NCI-H2227 treated with DMSO at 0.1 percent for 48 hours (cell line): ENCODE data around the gene MMP24OS.
A peak's percentile ranks its signal among the peaks of the same experiment; 100 is the strongest.

Experiments
- DNase-seq: peaks from one replicate; lab custom pipeline; 2025; lab: John Stamatoyannopoulos, UW

Gene MMP24OS

DNA sequence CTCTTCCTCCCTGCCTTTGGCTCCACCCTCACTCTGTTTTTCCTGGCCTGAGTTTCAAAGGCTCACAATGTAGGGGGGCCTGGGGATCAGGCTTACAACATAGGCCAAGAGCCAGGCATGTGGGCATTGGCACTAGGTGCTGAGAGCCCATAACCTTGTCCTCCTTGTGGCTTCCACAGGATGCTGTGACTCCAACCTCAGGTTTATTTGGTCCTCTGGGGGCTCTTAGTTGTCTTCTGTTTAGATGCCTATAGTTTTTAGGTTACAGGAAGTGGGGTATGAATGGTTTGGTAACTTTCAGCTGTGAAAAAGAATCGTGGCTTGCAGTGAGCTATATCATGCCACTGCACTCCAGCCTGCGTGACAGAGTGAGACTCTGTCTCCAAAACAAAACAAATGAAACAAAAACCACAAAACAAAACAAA, 25.9 kb downstream of the MMP24OS start:
- no peak for DNase-seq

DNA sequence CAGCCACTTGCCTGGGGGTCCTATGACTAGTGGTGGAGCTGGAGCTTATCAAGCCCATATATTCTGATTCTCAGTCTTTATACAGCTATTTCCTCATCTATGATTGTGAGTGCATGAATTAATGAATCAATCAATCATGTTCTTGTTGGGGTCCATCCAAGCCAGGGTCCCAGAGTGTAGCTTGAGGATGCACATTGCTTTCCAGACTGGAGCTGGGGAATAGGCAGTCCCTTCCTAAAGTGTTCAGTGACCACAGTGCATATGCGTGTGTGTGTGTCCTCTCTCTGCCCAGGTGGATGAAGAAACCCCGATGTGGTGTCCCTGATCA, 26.3 kb downstream of the MMP24OS start:
- DNase-seq, result no peak

GRCh38 chr20:35248641-35249475, 29.1 kb downstream of the MMP24OS start:
- no peak for DNase-seq

GRCh38 chr20:35246723-35247122, 31.2 kb downstream of the MMP24OS start:
- no peak for DNase-seq

DNA sequence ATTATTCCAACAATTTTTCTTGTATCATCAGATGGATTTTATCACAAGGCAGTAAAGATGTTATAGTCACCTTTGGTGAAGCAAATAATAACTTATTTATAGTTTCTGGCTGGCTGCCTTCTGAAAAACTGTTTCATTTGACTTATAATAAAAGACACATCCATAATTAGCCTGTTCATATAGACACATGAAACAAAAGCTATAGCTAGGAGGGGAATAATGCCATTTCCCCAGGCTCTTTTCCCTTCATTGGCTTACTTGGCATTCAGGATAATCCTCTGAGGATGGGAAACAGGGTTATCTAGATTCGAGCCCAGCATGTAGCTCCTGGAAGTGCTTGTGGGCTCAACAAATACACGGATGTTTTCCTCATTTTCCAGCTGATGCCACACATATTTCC, 33.9 kb downstream of the MMP24OS start:
- DNase-seq, result no peak

DNA sequence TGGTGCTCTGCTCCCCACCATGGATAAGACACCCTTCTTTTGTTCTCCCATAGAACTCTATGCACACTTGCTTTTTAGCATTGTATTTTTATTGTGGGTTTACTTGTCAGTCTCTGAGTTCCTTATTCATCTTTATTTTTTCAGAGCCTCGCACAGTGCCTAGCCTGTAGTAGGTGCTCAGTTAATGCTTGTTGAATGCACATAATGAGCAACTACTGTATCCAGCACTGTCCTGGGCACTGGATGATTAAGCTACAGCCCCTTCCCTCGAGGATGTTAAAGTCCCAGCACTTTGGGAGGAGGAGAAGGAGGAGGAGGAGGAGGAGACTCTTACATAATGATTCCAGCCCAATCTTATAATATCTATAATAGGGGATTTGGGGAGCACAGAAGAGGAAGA, 34.6 kb downstream of the MMP24OS start:
- DNase-seq, result no peak

DNA sequence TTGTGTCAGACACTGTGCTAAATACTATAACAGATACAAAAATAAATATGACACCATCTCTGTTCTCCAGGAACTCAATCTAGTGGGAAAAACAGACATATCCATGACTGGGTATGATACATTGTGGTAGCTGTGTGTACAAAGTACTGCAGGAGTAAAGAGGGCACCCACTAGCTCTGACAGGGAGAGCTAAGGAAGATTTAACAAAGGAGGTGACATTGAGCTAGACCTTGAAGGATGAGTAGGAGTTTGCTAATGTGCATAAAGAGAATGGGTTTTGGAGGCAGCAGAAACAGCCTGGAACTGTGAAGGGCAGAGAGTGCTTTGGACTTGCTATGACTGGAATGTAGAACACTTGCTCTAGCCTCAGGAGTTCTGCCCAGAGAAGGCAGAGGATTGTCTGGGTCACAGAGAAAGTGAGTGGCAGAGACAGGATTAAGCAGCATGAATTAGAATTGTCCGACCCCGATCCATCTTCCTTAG, 37.1 kb downstream of the MMP24OS start:
- no peak for DNase-seq

- DNase-seq, result no peak
These were observed 37.7 kb downstream of the MMP24OS start for GRCh38 chr20:35240083-35240810.

- DNase-seq, result no peak
These were observed 39.2 kb downstream of the MMP24OS start for GRCh38 chr20:35238735-35239134.

- DNase-seq, result no peak
These were observed 39.8 kb downstream of the MMP24OS start for GRCh38 chr20:35238170-35238569.

DNA sequence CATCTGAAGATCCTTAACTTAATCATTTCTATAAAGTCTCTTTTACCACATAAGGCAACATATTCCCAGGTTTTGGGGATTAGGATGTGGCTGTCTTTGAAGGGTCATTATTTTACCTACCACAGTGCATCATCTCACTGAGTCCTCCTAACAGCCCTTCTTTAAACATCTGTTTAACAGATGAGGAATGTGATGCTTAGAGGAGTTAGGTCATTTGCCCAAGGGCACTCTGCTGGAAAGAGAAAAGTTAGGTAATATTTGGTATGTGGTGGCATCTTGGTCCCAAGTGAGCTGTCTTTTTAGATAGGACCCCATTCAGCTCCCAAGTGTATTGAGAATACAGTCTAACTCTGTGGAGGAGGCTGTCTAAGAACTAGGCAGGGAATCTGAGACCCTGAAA, 40.4 kb downstream of the MMP24OS start:
- no peak for DNase-seq

- DNase-seq, result no peak
These were observed 42.0 kb downstream of the MMP24OS start for GRCh38 chr20:35235881-35236280.

DNA sequence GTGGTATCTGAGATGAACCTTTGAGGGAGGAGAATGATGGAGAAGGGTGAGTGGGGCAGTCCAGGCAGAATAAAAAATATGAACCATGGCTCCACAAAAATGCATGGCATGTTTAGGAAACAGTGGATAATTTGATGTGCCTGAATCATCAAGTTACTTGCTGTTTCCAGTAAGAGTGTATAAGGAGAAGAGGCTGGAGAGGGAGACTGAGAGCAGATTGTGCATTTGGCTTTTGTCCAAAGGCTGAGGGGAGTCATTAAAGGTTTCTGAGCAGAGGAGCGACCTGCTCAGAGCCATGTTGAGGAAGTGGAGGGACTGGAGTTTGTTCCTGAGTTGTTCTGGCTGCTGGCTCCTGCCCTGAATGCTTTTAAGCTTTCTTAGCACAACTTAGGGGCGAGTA, 45.3 kb downstream of the MMP24OS start:
- DNase-seq, result peak; percentile 28

GRCh38 chr20:35226884-35227681, 50.8 kb downstream of the MMP24OS start:
- DNase-seq, result peak; percentile 43
